Heart left ventricle (tissue), 13 donors: ENCODE data around the gene ARIH2.

Experiments
- POLR2A ChIP-seq, 2 donors: fragments of 450-650 bp; IDR thresholded peaks; one replicate each; pipeline ENCODE4 v1.6.1; 2017; ENCODE audit warnings: antibody characterized with exemption in 2 of 2, mild to moderate bottlenecking in 2 of 2, moderate library complexity in 2 of 2
- TF ChIP-seq, protein P1 (sequence below), 12 donors: fragments of 200-600 bp; sonication (generic) in 4 of 12; IDR thresholded peaks; one replicate each; pipeline versions ENCODE4 v1.5.0 to v1.8.0; 2018 to 2022; ENCODE audit warnings: antibody characterized with exemption in 12 of 12, mild to moderate bottlenecking in 5 of 12
- donor health status: ischemic (EF 13 %, LVEDD 7.1; RV severe dilation, severe dysfunction).
- donor health status: DM: no; HTN: yes; CAD: no.
- donor health status: DM: no; HTN: no; CAD: no.
- donor health status: ischemic (EF 25% LVEDD 6.9; RV normal size, moderate dysfunction).
- donor health status: ischemic (EF 25% LVEDD 5.7; RV mildly dilated, moderate dysfunction).
- donor health status: ischemic (EF 35%, LVEDD 5.7; RV mildly dilated, moderate dysfunction).
- donor health status: nonischemic (EF 11% LVEDD 7.7; RV severe dilation, severe dysfunction).
- donor health status: DM: yes; HTN: yes; CAD: no.
- donor health status: PGD.
- donor health status: ischemic (EF 29% LVEDD 5.4; RV normal size, mild dysfunction).
- donor health status: nonischemic (EF 23%, LVEDD 6.1; RV moderate dilation, normal function).

DNA sequence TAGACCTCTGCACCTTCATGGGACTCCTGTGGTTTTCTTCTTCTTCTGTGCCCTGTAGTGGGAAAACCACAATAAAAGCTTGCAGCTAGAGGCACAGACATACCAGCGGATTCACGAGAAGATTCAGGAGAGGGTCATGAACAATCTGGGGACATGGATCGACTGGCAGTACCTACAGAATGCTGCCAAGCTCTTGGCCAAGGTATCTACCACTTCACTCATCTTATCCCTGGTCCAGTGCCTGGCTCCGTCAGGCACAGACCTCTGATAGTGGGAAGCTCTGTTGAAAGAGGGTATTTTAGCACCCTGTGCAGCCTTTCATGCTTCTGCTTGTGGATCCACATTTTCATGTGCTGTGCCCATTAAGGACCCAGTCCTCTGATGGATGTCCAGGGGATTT is 61.7 kb downstream of the ARIH2 start:
- TF ChIP-seq, protein P1, sequence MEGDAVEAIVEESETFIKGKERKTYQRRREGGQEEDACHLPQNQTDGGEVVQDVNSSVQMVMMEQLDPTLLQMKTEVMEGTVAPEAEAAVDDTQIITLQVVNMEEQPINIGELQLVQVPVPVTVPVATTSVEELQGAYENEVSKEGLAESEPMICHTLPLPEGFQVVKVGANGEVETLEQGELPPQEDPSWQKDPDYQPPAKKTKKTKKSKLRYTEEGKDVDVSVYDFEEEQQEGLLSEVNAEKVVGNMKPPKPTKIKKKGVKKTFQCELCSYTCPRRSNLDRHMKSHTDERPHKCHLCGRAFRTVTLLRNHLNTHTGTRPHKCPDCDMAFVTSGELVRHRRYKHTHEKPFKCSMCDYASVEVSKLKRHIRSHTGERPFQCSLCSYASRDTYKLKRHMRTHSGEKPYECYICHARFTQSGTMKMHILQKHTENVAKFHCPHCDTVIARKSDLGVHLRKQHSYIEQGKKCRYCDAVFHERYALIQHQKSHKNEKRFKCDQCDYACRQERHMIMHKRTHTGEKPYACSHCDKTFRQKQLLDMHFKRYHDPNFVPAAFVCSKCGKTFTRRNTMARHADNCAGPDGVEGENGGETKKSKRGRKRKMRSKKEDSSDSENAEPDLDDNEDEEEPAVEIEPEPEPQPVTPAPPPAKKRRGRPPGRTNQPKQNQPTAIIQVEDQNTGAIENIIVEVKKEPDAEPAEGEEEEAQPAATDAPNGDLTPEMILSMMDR (IDR thresholded peaks at IDR 0.05), result no peak
- no peak for TF ChIP-seq POLR2A (IDR thresholded peaks at IDR 0.05)
